Activated T-helper 17 cell treated with anti-CD3 and anti-CD28 coated beads, Interleukin-2, amount 50 U/mL, for 72 hours (primary cell): ENCODE results near the gene WTIP. TPM values are rescaled to one million over a fixed set of nuclear protein-coding genes. Genes with fewer than 3 reads are reported as not detected.
"Not testable (repeated sequence)": the region's sequence is repeated elsewhere in the genome, so short reads cannot be mapped to it uniquely, and the experiment has no call there.

ENCODE experiments used
- ATAC-seq: fragments of 150-1000 bp; cut with Tn5 transposase; replicated peaks from 2 replicates; pipeline ENCODE4 v1.10.0; 2021; ENCODE audit warnings: mild to moderate bottlenecking, moderate library complexity
- H3K27ac Mint-ChIP-seq: one replicate; pipeline ENCODE4 v1.8.0; 2022; ENCODE audit warnings: mixed read lengths
- H3K27me3 Mint-ChIP-seq: one replicate; pipeline ENCODE4 v1.8.0; 2022; ENCODE audit warnings: mixed read lengths
- H3K36me3 Mint-ChIP-seq: one replicate; pipeline ENCODE4 v1.8.0; 2022; ENCODE audit warnings: low read depth, mild to moderate bottlenecking, mixed read lengths
- H3K4me1 Mint-ChIP-seq: one replicate; pipeline ENCODE4 v1.8.0; 2022; ENCODE audit warnings: mixed read lengths
- H3K4me3 Mint-ChIP-seq: one replicate; pipeline ENCODE4 v1.8.0; 2022; ENCODE audit warnings: mild to moderate bottlenecking, mixed read lengths
- H3K9me3 Mint-ChIP-seq: one replicate; pipeline ENCODE4 v1.8.0; 2022; ENCODE audit warnings: mixed read lengths
- total RNA-seq, 2 donors: library from RNA; stranded (reverse); gene quantifications; one replicate each; pipeline ENCODE4 v1.2.3, GENCODE V29; 2022

WTIP gene
- total RNA-seq, 2 donors from 2014 or later, result 0.82 to 1.9 TPM

- Mint-ChIP-seq H3K27ac (no peak overlapping the region), H3K27me3 (peaks cover 4% of the 10 kb centered on the region), H3K36me3 (no peaks in the 10 kb centered on the region), H3K9me3 (no peaks in the 10 kb centered on the region), H3K4me1 (no peaks in the 10 kb centered on the region), H3K4me3 (no peak overlapping the region)
- no peak for ATAC-seq
Observed at GRCh38 chr19:34504273-34504808, 22.8 kb downstream of the WTIP start.

- Mint-ChIP-seq H3K27ac (no peak overlapping the region), H3K36me3 (no peaks in the 10 kb centered on the region), H3K9me3 (no peaks in the 10 kb centered on the region), H3K4me1 (no peaks in the 10 kb centered on the region), H3K4me3 (no peak overlapping the region), H3K27me3 (peaks cover 4% of the 10 kb centered on the region)
- ATAC-seq, result no peak
Observed at GRCh38 chr19:34504809-34505291, 23.3 kb downstream of the WTIP start.

GRCh38 chr19:34505321-34506025 lies 23.9 kb downstream of the WTIP start:
- Mint-ChIP-seq H3K4me1 (no peaks in the 10 kb centered on the region), H3K9me3 (no peaks in the 10 kb centered on the region), H3K4me3 (no peak overlapping the region), H3K36me3 (no peaks in the 10 kb centered on the region), H3K27ac (no peak overlapping the region), H3K27me3 (peaks cover 4% of the 10 kb centered on the region)
- no peak for ATAC-seq

- Mint-ChIP-seq H3K27ac (no peak overlapping the region), H3K4me1 (no peaks in the 10 kb centered on the region), H3K4me3 (no peak overlapping the region), H3K27me3 (peaks cover 4% of the 10 kb centered on the region), H3K9me3 (no peaks in the 10 kb centered on the region), H3K36me3 (no peaks in the 10 kb centered on the region)
- no peak for ATAC-seq
Observed at GRCh38 chr19:34506026-34506370, 24.4 kb downstream of the WTIP start.

- ATAC-seq, result no peak
- H3K9me3 Mint-ChIP-seq, result no peaks in the 10 kb centered on the region
- no peak overlapping the region for H3K4me3 Mint-ChIP-seq
- H3K36me3 Mint-ChIP-seq, result no peaks in the 10 kb centered on the region
- H3K27ac Mint-ChIP-seq, result no peak overlapping the region
- peaks cover 4% of the 10 kb centered on the region for H3K27me3 Mint-ChIP-seq
- no peaks in the 10 kb centered on the region for H3K4me1 Mint-ChIP-seq
Observed at GRCh38 chr19:34507414-34508067, 26.0 kb downstream of the WTIP start.

- Mint-ChIP-seq H3K36me3 (no peaks in the 10 kb centered on the region), H3K4me3 (no peak overlapping the region), H3K9me3 (no peaks in the 10 kb centered on the region), H3K4me1 (no peaks in the 10 kb centered on the region), H3K27me3 (peaks cover 4% of the 10 kb centered on the region), H3K27ac (no peak overlapping the region)
- no peak for ATAC-seq
Observed at GRCh38 chr19:34508540-34508939, 27.0 kb downstream of the WTIP start.

GRCh38 chr19:34510904-34511303 lies 29.3 kb downstream of the WTIP start:
- H3K27ac Mint-ChIP-seq, H3K4me3 Mint-ChIP-seq, H3K36me3 Mint-ChIP-seq, H3K4me1 Mint-ChIP-seq, ATAC-seq, H3K27me3 Mint-ChIP-seq, H3K9me3 Mint-ChIP-seq: not testable (repeated sequence)

- Mint-ChIP-seq H3K9me3 (no peaks in the 10 kb centered on the region), H3K4me1 (no peaks in the 10 kb centered on the region), H3K27ac (no peak overlapping the region), H3K36me3 (no peaks in the 10 kb centered on the region), H3K4me3 (no peak overlapping the region), H3K27me3 (peaks cover 6% of the 10 kb centered on the region)
- ATAC-seq, result no peak
Observed at GRCh38 chr19:34512254-34512822, 30.8 kb downstream of the WTIP start.

GRCh38 chr19:34513767-34514166 lies 32.2 kb downstream of the WTIP start:
- no peaks in the 10 kb centered on the region for H3K9me3 Mint-ChIP-seq
- peaks cover 2% of the 10 kb centered on the region for H3K27me3 Mint-ChIP-seq
- no peaks in the 10 kb centered on the region for H3K4me1 Mint-ChIP-seq
- H3K27ac Mint-ChIP-seq, result no peak overlapping the region
- no peak overlapping the region for H3K4me3 Mint-ChIP-seq
- no peak for ATAC-seq
- no peaks in the 10 kb centered on the region for H3K36me3 Mint-ChIP-seq

GRCh38 chr19:34519602-34520001 lies 38.0 kb downstream of the WTIP start:
- peaks cover 20% of the 10 kb centered on the region for H3K27me3 Mint-ChIP-seq
- no peak for ATAC-seq
- no peak overlapping the region for H3K27ac Mint-ChIP-seq
- H3K9me3 Mint-ChIP-seq, result no peaks in the 10 kb centered on the region
- no peak overlapping the region for H3K4me3 Mint-ChIP-seq
- H3K4me1 Mint-ChIP-seq, result no peaks in the 10 kb centered on the region
- no peaks in the 10 kb centered on the region for H3K36me3 Mint-ChIP-seq

- no peak for ATAC-seq
- Mint-ChIP-seq H3K4me1 (no peaks in the 10 kb centered on the region), H3K9me3 (no peaks in the 10 kb centered on the region), H3K27ac (no peak overlapping the region), H3K27me3 (peaks cover 27% of the 10 kb centered on the region), H3K4me3 (no peak overlapping the region), H3K36me3 (no peaks in the 10 kb centered on the region)
Observed at GRCh38 chr19:34523408-34523807, 41.9 kb downstream of the WTIP start.

GRCh38 chr19:34525001-34525400 lies 43.4 kb downstream of the WTIP start:
- Mint-ChIP-seq H3K9me3 (no peaks in the 10 kb centered on the region), H3K27me3 (peaks cover 29% of the 10 kb centered on the region), H3K4me3 (no peak overlapping the region), H3K36me3 (no peaks in the 10 kb centered on the region), H3K4me1 (no peaks in the 10 kb centered on the region), H3K27ac (no peak overlapping the region)
- ATAC-seq, result no peak

GRCh38 chr19:34534206-34534605 lies 52.6 kb downstream of the WTIP start:
- H3K27me3 Mint-ChIP-seq, result peaks cover 48% of the 10 kb centered on the region
- H3K9me3 Mint-ChIP-seq, result no peaks in the 10 kb centered on the region
- no peaks in the 10 kb centered on the region for H3K4me1 Mint-ChIP-seq
- H3K27ac Mint-ChIP-seq, result no peak overlapping the region
- no peaks in the 10 kb centered on the region for H3K36me3 Mint-ChIP-seq
- no peak for ATAC-seq
- no peak overlapping the region for H3K4me3 Mint-ChIP-seq

GRCh38 chr19:34539396-34539795 lies 57.8 kb downstream of the WTIP start:
- no peak for ATAC-seq
- no peaks in the 10 kb centered on the region for H3K4me1 Mint-ChIP-seq

More at GRCh38 chr19:34539396-34539795, 57.8 kb downstream of the WTIP start:
- Mint-ChIP-seq H3K9me3 (peaks cover 9% of the 10 kb centered on the region), H3K36me3 (no peaks in the 10 kb centered on the region), H3K27me3 (peaks cover 35% of the 10 kb centered on the region), H3K27ac (no peak overlapping the region), H3K4me3 (no peak overlapping the region)
